Measurements from ENCODE around the gene PDLIM3.

Gene PDLIM3

DNA sequence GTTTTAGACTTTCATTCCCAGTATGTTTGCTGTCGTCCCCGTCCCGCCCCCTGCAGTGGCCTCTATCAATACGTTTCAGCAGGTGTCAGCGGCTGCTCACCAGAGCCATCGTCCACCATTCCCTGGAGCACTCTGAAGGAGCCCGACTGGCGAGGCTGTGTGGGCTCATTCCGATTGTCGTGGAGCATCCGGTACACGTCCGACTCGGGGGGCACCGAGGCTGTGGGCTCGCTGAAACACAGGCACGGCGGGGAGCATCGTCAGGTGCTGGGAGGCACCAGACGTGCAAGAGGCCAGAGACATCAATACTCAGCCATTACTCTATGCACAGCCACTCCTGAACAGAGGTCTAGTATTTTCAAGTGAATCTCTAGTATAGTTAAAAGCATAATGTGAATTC is 28.9 kb downstream of the PDLIM3 start:
- Histone ChIP-seq H3K27me3 (ENCODE audit: control insufficient read depth in 1 of 2, insufficient read depth in 2 of 2, low read length in 2 of 2) (no peaks in the 10 kb centered on the region), H3K4me3 (ENCODE audit: low read depth in 1 of 2, low read length in 2 of 2) (no peak overlapping the region), H3K36me3 (ENCODE audit: control insufficient read depth in 1 of 2, insufficient read depth in 2 of 2, low read length in 2 of 2) (no peaks in the 10 kb centered on the region), H3K4me1 (ENCODE audit: control insufficient read depth in 1 of 2, insufficient read depth in 2 of 2, low read length in 2 of 2) (peaks cover 0 to 6% of the 10 kb centered on the region in 2 donors), H3K9me3 (ENCODE audit: control insufficient read depth in 1 of 2, low read length in 2 of 2) (no peaks in the 10 kb centered on the region), H3K27ac (ENCODE audit: low read depth, low read length) (no peak overlapping the region), H3K9ac (ENCODE audit: low read depth in 1 of 2, low read length in 2 of 2) (no peak overlapping the region)

DNA sequence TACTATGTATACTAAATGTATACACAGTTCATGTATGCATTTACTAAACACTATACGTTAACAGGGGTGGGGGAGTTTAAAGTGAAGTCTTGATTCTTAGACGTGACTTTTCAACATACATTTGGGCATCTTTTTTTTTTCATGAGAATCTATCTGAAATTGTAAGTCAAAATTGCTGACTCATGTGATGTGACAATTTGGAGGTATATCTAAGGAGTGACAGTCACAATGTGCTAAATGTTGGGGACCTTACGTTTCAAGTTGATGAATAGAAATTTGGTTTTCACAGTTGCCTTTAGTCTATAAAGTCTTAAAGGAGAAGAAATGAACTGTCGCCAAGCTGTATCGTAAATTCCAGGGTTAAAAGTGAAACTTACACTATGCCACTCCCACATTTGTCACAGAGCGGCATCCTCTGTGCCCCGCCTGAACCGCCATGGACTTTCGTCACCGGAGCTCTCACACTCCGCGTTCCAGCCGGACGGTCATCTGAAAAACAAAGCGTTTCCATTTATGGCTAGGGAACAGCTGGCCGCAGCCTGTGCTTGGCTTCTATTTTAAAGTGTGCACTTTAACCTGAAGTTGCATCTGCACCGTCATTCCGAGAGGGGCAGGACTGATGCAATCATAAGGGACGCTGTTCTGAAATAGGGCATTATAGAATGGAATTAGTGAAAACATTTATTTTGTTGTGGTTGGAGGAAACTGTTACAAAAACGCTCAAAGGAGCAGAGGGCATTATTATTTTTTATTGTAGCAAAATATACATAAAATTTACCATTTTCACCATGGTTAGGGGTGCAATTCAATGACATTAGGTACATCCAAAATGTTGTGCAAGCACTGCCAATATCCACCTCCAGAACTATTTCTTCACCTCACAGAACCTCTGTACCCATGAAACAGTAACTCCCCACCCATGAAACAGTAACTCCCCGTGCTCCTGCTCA is 30.9 kb downstream of the PDLIM3 start:
- H3K27ac ChIP-seq (ENCODE audit: low read depth, low read length), result no peak overlapping the region
- H3K9ac ChIP-seq (ENCODE audit: low read depth in 1 of 2, low read length in 2 of 2), result no peak overlapping the region
- H3K36me3 ChIP-seq (ENCODE audit: control insufficient read depth in 1 of 2, insufficient read depth in 2 of 2, low read length in 2 of 2), result no peaks in the 10 kb centered on the region

DNA sequence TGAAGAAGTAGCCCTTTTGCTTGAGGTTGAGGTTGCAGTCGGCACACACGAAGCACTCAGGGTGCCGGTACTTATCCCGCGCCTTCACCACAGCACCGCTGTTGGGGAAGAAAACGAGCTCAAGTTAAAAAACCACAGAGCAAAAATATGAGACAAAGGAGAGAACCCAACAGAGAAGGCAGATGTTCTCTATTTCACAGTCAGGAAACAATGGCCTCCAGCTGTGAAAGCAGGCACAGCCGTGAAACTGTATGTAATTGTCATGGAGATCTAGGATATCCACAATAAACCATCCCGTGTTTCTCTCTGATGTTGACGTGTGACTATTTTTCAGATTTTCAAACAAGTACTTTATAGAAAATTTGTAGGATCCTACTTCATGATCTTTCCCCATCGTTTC is 32.9 kb downstream of the PDLIM3 start:
- no peak overlapping the region for H3K4me3 ChIP-seq (ENCODE audit: low read depth in 1 of 2, low read length in 2 of 2)
- H3K9ac ChIP-seq (ENCODE audit: low read depth in 1 of 2, low read length in 2 of 2), result no peak overlapping the region
- H3K36me3 ChIP-seq (ENCODE audit: control insufficient read depth in 1 of 2, insufficient read depth in 2 of 2, low read length in 2 of 2), result no peaks in the 10 kb centered on the region
- peaks cover 0 to 4% of the 10 kb centered on the region in 2 donors for H3K9me3 ChIP-seq (ENCODE audit: control insufficient read depth in 1 of 2, low read length in 2 of 2)
- no peak overlapping the region for H3K27ac ChIP-seq (ENCODE audit: low read depth, low read length)
- no peaks in the 10 kb centered on the region for H3K27me3 ChIP-seq (ENCODE audit: control insufficient read depth in 1 of 2, insufficient read depth in 2 of 2, low read length in 2 of 2)
- peaks cover 0 to 9% of the 10 kb centered on the region in 2 donors for H3K4me1 ChIP-seq (ENCODE audit: control insufficient read depth in 1 of 2, insufficient read depth in 2 of 2, low read length in 2 of 2)

More for the DNA sequence above, 30.9 kb downstream of the PDLIM3 start:
- H3K9me3 ChIP-seq (ENCODE audit: control insufficient read depth in 1 of 2, low read length in 2 of 2), result peaks cover 0 to 4% of the 10 kb centered on the region in 2 donors
- H3K4me3 ChIP-seq (ENCODE audit: low read depth in 1 of 2, low read length in 2 of 2), result peak overlapping the region; percentile 40 to 53
- H3K4me1 ChIP-seq (ENCODE audit: control insufficient read depth in 1 of 2, insufficient read depth in 2 of 2, low read length in 2 of 2), result peaks cover 0 to 6% of the 10 kb centered on the region in 2 donors
- H3K27me3 ChIP-seq (ENCODE audit: control insufficient read depth in 1 of 2, insufficient read depth in 2 of 2, low read length in 2 of 2), result no peaks in the 10 kb centered on the region

DNA sequence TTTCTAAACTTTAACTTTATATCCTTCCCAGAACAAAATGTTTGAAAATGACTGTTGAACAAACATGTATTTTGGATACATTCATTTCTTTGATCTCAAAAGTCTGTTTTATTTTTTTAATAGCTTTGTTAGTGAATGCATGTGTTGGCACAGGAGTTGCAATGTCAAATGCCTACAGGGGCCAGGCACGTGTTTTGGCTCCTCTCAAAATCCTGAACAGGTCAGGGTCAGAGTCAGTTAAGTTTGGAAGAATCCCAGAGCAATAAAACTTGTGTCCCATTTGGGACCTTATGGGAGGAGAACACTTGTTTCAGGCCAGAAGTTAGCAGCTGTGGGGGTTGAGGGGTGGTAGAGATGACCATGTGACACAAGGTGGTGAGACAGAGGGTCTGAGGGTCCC is 34.7 kb downstream of the PDLIM3 start:
- H3K9me3 ChIP-seq (ENCODE audit: control insufficient read depth in 1 of 2, low read length in 2 of 2), result peaks cover 0 to 4% of the 10 kb centered on the region in 2 donors
- H3K27me3 ChIP-seq (ENCODE audit: control insufficient read depth in 1 of 2, insufficient read depth in 2 of 2, low read length in 2 of 2), result no peaks in the 10 kb centered on the region
- H3K9ac ChIP-seq (ENCODE audit: low read depth in 1 of 2, low read length in 2 of 2), result no peak overlapping the region
- H3K4me1 ChIP-seq (ENCODE audit: control insufficient read depth in 1 of 2, insufficient read depth in 2 of 2, low read length in 2 of 2), result peaks cover 0 to 9% of the 10 kb centered on the region in 2 donors
- no peak overlapping the region for H3K27ac ChIP-seq (ENCODE audit: low read depth, low read length)
- no peak overlapping the region for H3K4me3 ChIP-seq (ENCODE audit: low read depth in 1 of 2, low read length in 2 of 2)
- H3K36me3 ChIP-seq (ENCODE audit: control insufficient read depth in 1 of 2, insufficient read depth in 2 of 2, low read length in 2 of 2), result no peaks in the 10 kb centered on the region

DNA sequence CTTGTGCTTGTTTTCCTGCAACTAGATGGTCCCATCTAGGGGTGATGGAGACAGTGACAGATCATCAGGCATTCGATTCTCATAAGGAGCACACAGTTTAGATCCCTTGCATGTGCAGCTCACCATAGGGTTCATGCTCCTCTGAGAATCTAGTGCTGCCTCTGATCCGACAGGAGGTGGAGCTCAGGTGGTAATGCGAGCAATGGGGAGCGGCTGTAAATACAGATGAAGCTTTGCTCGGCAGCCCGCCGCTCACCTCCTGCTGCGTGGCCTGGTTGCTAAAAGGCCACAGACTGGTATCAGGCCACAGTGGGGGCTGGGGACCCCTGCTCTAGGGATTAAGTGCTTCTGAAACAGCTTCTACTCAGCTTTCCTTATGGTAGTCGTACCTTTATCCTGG is 35.3 kb downstream of the PDLIM3 start:
- Histone ChIP-seq H3K27me3 (ENCODE audit: control insufficient read depth in 1 of 2, insufficient read depth in 2 of 2, low read length in 2 of 2) (no peaks in the 10 kb centered on the region), H3K36me3 (ENCODE audit: control insufficient read depth in 1 of 2, insufficient read depth in 2 of 2, low read length in 2 of 2) (no peaks in the 10 kb centered on the region), H3K9ac (ENCODE audit: low read depth in 1 of 2, low read length in 2 of 2) (no peak overlapping the region), H3K4me1 (ENCODE audit: control insufficient read depth in 1 of 2, insufficient read depth in 2 of 2, low read length in 2 of 2) (peaks cover 0 to 9% of the 10 kb centered on the region in 2 donors), H3K27ac (ENCODE audit: low read depth, low read length) (no peak overlapping the region), H3K4me3 (ENCODE audit: low read depth in 1 of 2, low read length in 2 of 2) (no peak overlapping the region), H3K9me3 (ENCODE audit: control insufficient read depth in 1 of 2, low read length in 2 of 2) (peaks cover 0 to 4% of the 10 kb centered on the region in 2 donors)

DNA sequence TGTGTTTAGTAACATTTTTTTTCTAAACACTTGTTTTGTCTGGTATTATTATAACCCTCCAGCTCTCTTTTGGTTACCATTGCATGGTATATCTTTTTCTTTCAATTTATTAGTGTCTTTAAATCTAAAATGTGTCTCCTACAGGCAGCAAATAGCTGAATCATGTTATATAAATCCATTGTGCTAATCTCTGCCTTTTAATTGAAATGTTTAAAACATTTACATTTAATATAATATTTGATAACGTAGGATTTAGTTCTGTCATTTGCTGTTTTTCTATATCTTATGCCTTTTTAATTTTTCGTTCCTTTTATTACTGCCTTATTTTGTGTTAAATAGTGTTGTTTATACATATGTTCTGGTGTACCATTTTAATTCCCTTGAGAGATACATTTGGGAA is 46.7 kb downstream of the PDLIM3 start:
- H3K27me3 ChIP-seq (ENCODE audit: control insufficient read depth in 1 of 2, insufficient read depth in 2 of 2, low read length in 2 of 2), result no peaks in the 10 kb centered on the region
- H3K9ac ChIP-seq (ENCODE audit: low read depth in 1 of 2, low read length in 2 of 2), result no peak overlapping the region
- H3K36me3 ChIP-seq (ENCODE audit: control insufficient read depth in 1 of 2, insufficient read depth in 2 of 2, low read length in 2 of 2), result no peaks in the 10 kb centered on the region
- H3K27ac ChIP-seq (ENCODE audit: low read depth, low read length), result no peak overlapping the region
- no peaks in the 10 kb centered on the region for H3K4me1 ChIP-seq (ENCODE audit: control insufficient read depth in 1 of 2, insufficient read depth in 2 of 2, low read length in 2 of 2)
- H3K4me3 ChIP-seq (ENCODE audit: low read depth in 1 of 2, low read length in 2 of 2), result no peak overlapping the region
- peaks cover 0 to 3% of the 10 kb centered on the region in 2 donors for H3K9me3 ChIP-seq (ENCODE audit: control insufficient read depth in 1 of 2, low read length in 2 of 2)

DNA sequence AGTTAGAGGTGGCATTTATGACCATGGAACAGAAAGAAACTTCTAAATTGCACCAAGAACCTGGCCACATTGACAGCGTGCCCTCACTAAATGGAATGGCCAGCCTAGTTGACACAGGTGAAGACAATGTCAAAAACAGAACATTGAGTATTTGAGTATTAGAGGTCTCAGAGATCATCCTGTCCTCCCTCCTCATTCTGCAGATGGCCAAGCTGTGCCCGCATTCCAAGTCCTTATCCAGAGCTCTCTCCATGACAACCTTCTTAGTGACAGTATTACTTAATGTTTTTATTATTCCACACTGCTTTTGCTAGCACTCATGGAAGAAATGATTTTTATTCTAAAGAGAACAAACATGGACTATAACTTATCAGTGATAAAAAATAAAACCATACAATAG is 53.9 kb downstream of the PDLIM3 start:
- Histone ChIP-seq H3K9me3 (ENCODE audit: control insufficient read depth in 1 of 2, low read length in 2 of 2) (no peaks in the 10 kb centered on the region), H3K4me1 (ENCODE audit: control insufficient read depth in 1 of 2, insufficient read depth in 2 of 2, low read length in 2 of 2) (no peaks in the 10 kb centered on the region), H3K9ac (ENCODE audit: low read depth in 1 of 2, low read length in 2 of 2) (no peak overlapping the region), H3K27me3 (ENCODE audit: control insufficient read depth in 1 of 2, insufficient read depth in 2 of 2, low read length in 2 of 2) (peaks cover 0 to 7% of the 10 kb centered on the region in 2 donors), H3K36me3 (ENCODE audit: control insufficient read depth in 1 of 2, insufficient read depth in 2 of 2, low read length in 2 of 2) (no peaks in the 10 kb centered on the region), H3K4me3 (ENCODE audit: low read depth in 1 of 2, low read length in 2 of 2) (no peak overlapping the region), H3K27ac (ENCODE audit: low read depth, low read length) (no peak overlapping the region)

DNA sequence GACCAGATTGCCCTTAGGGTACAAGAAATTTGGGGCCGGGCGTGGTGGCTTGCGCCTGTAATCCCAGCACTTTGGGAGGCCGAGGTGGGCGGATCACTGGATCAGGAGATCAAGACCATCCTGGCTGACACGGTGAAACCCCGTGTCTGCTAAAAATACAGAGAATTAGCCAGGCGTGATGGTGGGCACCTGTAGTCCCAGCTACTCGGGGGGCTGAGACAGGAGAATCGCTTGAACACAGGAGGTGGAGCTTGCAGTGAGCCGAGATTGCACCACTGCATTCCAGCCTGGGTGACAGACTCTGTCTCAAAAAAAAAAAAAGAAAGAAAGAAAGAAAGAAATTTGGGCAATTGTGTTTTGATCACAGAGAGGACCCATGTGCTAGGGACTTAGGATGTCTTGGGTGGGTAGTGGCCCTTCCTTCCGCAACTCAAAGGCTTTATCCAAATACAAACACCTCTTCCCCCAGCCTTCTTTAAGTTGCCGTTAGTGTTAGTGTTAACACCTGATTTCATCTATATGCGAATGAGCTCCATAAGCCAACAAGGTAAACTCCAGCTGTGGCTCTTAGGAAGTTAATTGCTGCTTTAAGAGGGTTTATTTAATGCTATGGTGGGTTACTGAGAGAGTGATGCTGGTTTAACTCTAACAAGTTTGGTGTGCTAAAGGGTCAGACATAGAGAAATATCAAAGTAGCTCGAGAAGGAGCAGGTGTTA is 55.1 kb downstream of the PDLIM3 start:
- no peak overlapping the region for H3K27ac ChIP-seq (ENCODE audit: low read depth, low read length)
- no peaks in the 10 kb centered on the region for H3K9me3 ChIP-seq (ENCODE audit: control insufficient read depth in 1 of 2, low read length in 2 of 2)
- no peaks in the 10 kb centered on the region for H3K36me3 ChIP-seq (ENCODE audit: control insufficient read depth in 1 of 2, insufficient read depth in 2 of 2, low read length in 2 of 2)
- peak overlapping the region in 1 of 2 donors; percentile 10 for H3K9ac ChIP-seq (ENCODE audit: low read depth in 1 of 2, low read length in 2 of 2)
- H3K27me3 ChIP-seq (ENCODE audit: control insufficient read depth in 1 of 2, insufficient read depth in 2 of 2, low read length in 2 of 2), result peaks cover 0 to 7% of the 10 kb centered on the region in 2 donors
- H3K4me1 ChIP-seq (ENCODE audit: control insufficient read depth in 1 of 2, insufficient read depth in 2 of 2, low read length in 2 of 2), result no peaks in the 10 kb centered on the region
- H3K4me3 ChIP-seq (ENCODE audit: low read depth in 1 of 2, low read length in 2 of 2), result no peak overlapping the region

DNA sequence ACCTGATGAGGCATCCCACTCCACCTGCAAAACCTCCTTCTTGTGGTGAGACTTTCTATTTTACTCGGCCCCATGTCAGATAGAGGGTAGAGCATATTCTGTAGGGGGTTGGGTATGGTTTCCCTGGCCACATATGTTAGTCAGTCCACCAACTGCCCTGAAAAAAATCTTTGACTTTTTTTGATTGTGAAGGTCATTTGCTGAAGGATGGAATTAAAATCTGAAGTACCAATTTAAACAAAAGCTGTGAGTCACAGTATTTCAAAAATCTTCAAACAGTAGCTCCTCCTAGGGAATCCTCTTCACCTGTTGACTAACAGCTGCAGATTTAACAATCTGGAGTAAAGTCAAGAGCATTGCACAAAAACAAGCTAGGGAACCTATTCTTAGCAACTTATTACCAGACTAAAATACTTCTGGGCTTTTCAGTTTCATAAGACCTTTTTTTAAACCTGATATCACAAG is 55.8 kb downstream of the PDLIM3 start:
- H3K4me1 ChIP-seq (ENCODE audit: control insufficient read depth in 1 of 2, insufficient read depth in 2 of 2, low read length in 2 of 2), result no peaks in the 10 kb centered on the region
- no peak overlapping the region for H3K27ac ChIP-seq (ENCODE audit: low read depth, low read length)

DNA sequence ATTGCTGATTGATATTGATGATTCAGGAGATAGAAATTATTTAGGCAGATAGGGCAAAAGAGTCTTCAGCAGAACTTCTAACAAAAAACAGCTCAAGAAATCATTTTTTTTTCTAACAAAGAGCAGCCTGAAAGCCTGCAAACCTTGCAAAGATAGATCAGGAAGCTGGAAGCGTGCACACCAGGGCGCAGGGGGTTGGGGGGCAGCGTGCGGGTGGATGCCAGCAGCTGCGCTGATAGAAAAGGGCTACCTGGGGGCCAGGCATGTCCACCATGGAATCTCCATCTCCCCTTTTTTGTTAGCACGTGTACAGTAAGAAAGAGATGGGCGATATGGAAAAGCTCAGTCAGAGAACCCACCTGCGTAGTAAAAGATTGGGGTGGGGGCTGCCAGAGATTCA is 62.1 kb downstream of the PDLIM3 start:
- no peak overlapping the region for H3K9ac ChIP-seq (ENCODE audit: low read depth in 1 of 2, low read length in 2 of 2)
- peaks cover 4 to 11% of the 10 kb centered on the region in 2 donors for H3K4me1 ChIP-seq (ENCODE audit: control insufficient read depth in 1 of 2, insufficient read depth in 2 of 2, low read length in 2 of 2)
- H3K9me3 ChIP-seq (ENCODE audit: control insufficient read depth in 1 of 2, low read length in 2 of 2), result no peaks in the 10 kb centered on the region
- H3K27me3 ChIP-seq (ENCODE audit: control insufficient read depth in 1 of 2, insufficient read depth in 2 of 2, low read length in 2 of 2), result peaks cover 0 to 3% of the 10 kb centered on the region in 2 donors
- no peak overlapping the region for H3K27ac ChIP-seq (ENCODE audit: low read depth, low read length)
- H3K4me3 ChIP-seq (ENCODE audit: low read depth in 1 of 2, low read length in 2 of 2), result no peak overlapping the region
- H3K36me3 ChIP-seq (ENCODE audit: control insufficient read depth in 1 of 2, insufficient read depth in 2 of 2, low read length in 2 of 2), result no peaks in the 10 kb centered on the region

More for the DNA sequence above, 55.8 kb downstream of the PDLIM3 start:
- no peak overlapping the region for H3K9ac ChIP-seq (ENCODE audit: low read depth in 1 of 2, low read length in 2 of 2)
- H3K9me3 ChIP-seq (ENCODE audit: control insufficient read depth in 1 of 2, low read length in 2 of 2), result no peaks in the 10 kb centered on the region
- peaks cover 0 to 7% of the 10 kb centered on the region in 2 donors for H3K27me3 ChIP-seq (ENCODE audit: control insufficient read depth in 1 of 2, insufficient read depth in 2 of 2, low read length in 2 of 2)
- no peaks in the 10 kb centered on the region for H3K36me3 ChIP-seq (ENCODE audit: control insufficient read depth in 1 of 2, insufficient read depth in 2 of 2, low read length in 2 of 2)
- no peak overlapping the region for H3K4me3 ChIP-seq (ENCODE audit: low read depth in 1 of 2, low read length in 2 of 2)

Measured in duodenal mucosa (tissue), 2 donors.